Ishikawa (cell line): ENCODE data around the gene ANKRD13A.

Experiments used
- EP300 ChIP-seq: IDR thresholded peaks from 2 replicates; pipeline ENCODE4 v1.6.1; 2012; ENCODE audit warnings: borderline replicate concordance
- FOXM1 ChIP-seq: IDR thresholded peaks from 2 replicates; pipeline ENCODE4 v1.6.1; 2012; ENCODE audit warnings: low read depth, borderline replicate concordance
- NFIC ChIP-seq: IDR thresholded peaks from 2 replicates; pipeline ENCODE4 v1.6.1; 2012
- RAD21 ChIP-seq: IDR thresholded peaks from 2 replicates; pipeline ENCODE4 v1.6.1; 2012; ENCODE audit warnings: low read depth
- TAF1 ChIP-seq: IDR thresholded peaks from 2 replicates; pipeline ENCODE4 v1.6.1; 2012; ENCODE audit warnings: low read depth, mild to moderate bottlenecking
- TCF12 ChIP-seq: IDR thresholded peaks from 2 replicates; pipeline ENCODE4 v1.6.1; 2012; ENCODE audit warnings: low read depth
- YY1 ChIP-seq: IDR thresholded peaks from 2 replicates; pipeline ENCODE4 v1.6.1; 2012; ENCODE audit warnings: low read depth
- TF ChIP-seq, protein P1 (sequence below): IDR thresholded peaks from 2 replicates; pipeline ENCODE4 v1.6.1; 2012

DNA sequence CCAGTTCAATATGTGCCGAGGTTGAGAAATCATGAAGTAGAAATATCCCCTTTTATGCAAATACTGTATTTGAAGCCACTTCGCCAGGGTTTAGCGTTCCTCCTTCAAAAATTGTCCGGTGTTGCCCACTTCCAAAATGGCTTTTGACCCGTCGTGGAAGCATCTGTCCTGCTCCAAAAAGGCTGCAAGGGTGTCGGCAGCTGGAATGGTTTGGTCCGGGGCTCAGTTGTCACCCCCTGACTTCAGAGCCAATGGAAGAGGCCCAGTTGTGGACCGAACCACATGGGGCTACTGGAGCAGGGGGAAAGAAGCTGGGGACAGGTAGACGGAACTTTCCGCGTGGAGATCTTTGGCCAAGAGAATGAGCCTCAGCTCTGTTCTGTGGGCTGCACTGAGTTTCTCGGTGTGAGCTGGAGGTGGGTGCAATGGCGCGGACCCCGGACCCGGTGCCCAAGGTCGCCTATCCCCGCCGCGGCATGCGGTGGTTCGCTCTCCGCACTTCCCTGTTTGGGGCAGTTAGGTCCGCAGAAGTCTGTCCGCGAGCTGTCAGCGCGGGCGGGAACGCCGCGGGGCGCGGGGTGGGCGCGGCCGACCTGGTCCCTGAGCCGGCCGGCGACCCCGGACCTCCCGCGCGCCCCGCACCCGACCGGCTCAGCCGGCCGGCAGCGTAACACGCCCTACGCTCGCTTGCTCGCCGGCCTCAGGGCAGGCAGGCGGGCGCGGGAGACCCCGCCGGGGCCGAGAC is at the start of gene ANKRD13A:
- peak; percentile 68; the same call in 1 of the 2 replicates for TF ChIP-seq EP300
- peak; percentile 86 for TF ChIP-seq TAF1
- TF ChIP-seq NFIC = no peak
- TF ChIP-seq, protein P1, sequence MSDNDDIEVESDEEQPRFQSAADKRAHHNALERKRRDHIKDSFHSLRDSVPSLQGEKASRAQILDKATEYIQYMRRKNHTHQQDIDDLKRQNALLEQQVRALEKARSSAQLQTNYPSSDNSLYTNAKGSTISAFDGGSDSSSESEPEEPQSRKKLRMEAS = peak; percentile 96
- TF ChIP-seq YY1 = peak; percentile 99
- TF ChIP-seq TCF12 = no peak
- TF ChIP-seq FOXM1 = no peak
- no peak for TF ChIP-seq RAD21
